ENCODE results near the gene NPHP4. TPM values are rescaled to one million over a fixed set of nuclear protein-coding genes. Genes with fewer than 3 reads are reported as not detected.

NPHP4 gene
- polyA plus RNA-seq, 3 donors = 0.39 to 13.7 (median 1.2) TPM

DNA sequence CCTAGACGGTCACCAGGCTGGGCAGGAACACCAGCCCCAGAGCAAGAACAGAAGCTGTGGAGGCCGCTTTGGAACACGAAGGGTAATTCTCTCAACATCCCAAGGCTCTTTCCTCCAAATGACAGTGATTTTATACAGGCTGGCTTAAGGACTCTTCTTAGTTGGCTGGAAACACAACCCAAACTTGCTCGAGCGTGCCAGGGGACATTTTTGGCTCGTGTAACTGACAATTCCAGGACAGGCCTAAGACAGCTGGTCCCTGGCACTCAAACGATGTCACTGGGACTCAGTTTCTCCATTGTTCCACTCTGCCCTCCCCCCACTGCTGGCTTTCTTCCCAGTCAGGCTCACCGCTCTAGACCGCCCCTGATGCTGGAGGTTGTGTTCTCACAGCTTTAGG, 164.7 kb downstream of the NPHP4 start:
- no peak overlapping the region for H2AFZ ChIP-seq (ENCODE audit: insufficient read depth, low read depth, low read length, poor library complexity, severe bottlenecking)
- 87% methylated on average over 8 of the region's 9 CpGs for WGBS (ENCODE audit: insufficient coverage)
- Mint-ChIP-seq H3K9me3 (peaks cover 0 to 5% (median 1%) of the 10 kb centered on the region in 7 donors), H3K27me3 (ENCODE audit: low read depth in 3 of 3) (peaks cover 2 to 11% (median 7%) of the 10 kb centered on the region in 3 donors), H3K27ac (no peak overlapping the region), H3K36me3 (no peaks in the 10 kb centered on the region), H3K4me3 (no peak overlapping the region), H3K4me1 (no peaks in the 10 kb centered on the region)
- no peak overlapping the region for H3K4me3 ChIP-seq (replicated peaks in 1 of 3; ENCODE audit: low read depth in 2 of 3, low read length in 3 of 3)
- no peak overlapping the region for H3K9ac ChIP-seq (ENCODE audit: insufficient read depth, low read length, poor library complexity, severe bottlenecking)
- TF ChIP-seq, protein P1, sequence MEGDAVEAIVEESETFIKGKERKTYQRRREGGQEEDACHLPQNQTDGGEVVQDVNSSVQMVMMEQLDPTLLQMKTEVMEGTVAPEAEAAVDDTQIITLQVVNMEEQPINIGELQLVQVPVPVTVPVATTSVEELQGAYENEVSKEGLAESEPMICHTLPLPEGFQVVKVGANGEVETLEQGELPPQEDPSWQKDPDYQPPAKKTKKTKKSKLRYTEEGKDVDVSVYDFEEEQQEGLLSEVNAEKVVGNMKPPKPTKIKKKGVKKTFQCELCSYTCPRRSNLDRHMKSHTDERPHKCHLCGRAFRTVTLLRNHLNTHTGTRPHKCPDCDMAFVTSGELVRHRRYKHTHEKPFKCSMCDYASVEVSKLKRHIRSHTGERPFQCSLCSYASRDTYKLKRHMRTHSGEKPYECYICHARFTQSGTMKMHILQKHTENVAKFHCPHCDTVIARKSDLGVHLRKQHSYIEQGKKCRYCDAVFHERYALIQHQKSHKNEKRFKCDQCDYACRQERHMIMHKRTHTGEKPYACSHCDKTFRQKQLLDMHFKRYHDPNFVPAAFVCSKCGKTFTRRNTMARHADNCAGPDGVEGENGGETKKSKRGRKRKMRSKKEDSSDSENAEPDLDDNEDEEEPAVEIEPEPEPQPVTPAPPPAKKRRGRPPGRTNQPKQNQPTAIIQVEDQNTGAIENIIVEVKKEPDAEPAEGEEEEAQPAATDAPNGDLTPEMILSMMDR (IDR thresholded peaks at IDR 0.05) = no peak
- no peaks in the 10 kb centered on the region for H3K4me1 ChIP-seq (ENCODE audit: control insufficient read depth in 1 of 2, insufficient read depth in 2 of 2, low read length in 2 of 2)
- no peaks in the 10 kb centered on the region for H3K27me3 ChIP-seq (ENCODE audit: control insufficient read depth in 2 of 2, insufficient read depth in 2 of 2, low read length in 2 of 2)
- no peaks in the 10 kb centered on the region for H4K20me1 ChIP-seq (ENCODE audit: insufficient read depth, low read length)
- H3K9me3 ChIP-seq (replicated peaks in 1 of 2; ENCODE audit: control insufficient read depth in 1 of 2, insufficient read depth in 1 of 2, low read length in 2 of 2) = no peaks in the 10 kb centered on the region
- intact Hi-C loops (cut with micrococcal nuclease) = no loop called here
- no peak for DNase-seq
- no peak overlapping the region for H3K4me2 ChIP-seq (replicated peaks; ENCODE audit: extremely low read depth, low read length, poor library complexity, severe bottlenecking)
- no peaks in the 10 kb centered on the region for H3K79me2 ChIP-seq (ENCODE audit: insufficient read depth, low read length)
- H3K36me3 ChIP-seq (replicated peaks in 1 of 2; ENCODE audit: control insufficient read depth in 1 of 2, insufficient read depth in 2 of 2, low read length in 2 of 2) = no peaks in the 10 kb centered on the region
- no peak overlapping the region for H3K27ac ChIP-seq (ENCODE audit: low read depth in 1 of 2, low read length in 2 of 2)

DNA sequence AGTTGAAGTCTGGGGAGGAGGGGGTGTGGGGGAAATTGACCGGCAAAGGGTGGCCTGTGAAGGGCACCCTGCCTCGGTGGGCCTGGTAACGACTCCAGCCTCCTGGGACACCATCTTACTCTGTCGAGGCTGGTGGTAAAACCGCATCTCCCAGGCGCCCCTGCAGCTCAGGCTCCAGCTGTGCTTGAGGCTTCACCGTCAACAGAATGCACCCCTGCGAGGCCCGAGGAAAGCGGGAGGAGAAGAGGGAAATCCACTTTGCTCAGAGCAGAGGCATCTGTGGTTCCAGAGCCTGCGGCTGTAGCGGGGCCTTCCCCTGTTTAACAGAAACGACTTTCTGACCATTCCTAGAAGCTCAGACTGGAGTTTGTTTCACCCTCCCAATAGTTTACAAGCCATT, 165.6 kb downstream of the NPHP4 start:
- no peaks in the 10 kb centered on the region for H3K27me3 ChIP-seq (ENCODE audit: control insufficient read depth in 2 of 2, insufficient read depth in 2 of 2, low read length in 2 of 2)
- Mint-ChIP-seq H3K9me3 (peaks cover 0 to 5% (median 1%) of the 10 kb centered on the region in 7 donors), H3K36me3 (no peaks in the 10 kb centered on the region), H3K4me3 (no peak overlapping the region), H3K4me1 (no peaks in the 10 kb centered on the region), H3K27me3 (ENCODE audit: low read depth in 3 of 3) (peaks cover 2 to 11% (median 7%) of the 10 kb centered on the region in 3 donors), H3K27ac (no peak overlapping the region)
- intact Hi-C loops (cut with micrococcal nuclease) = no loop called here
- H3K79me2 ChIP-seq (ENCODE audit: insufficient read depth, low read length) = no peaks in the 10 kb centered on the region
- H3K9me3 ChIP-seq (replicated peaks in 1 of 2; ENCODE audit: control insufficient read depth in 1 of 2, insufficient read depth in 1 of 2, low read length in 2 of 2) = no peaks in the 10 kb centered on the region
- H2AFZ ChIP-seq (ENCODE audit: insufficient read depth, low read depth, low read length, poor library complexity, severe bottlenecking) = no peak overlapping the region
- no peak overlapping the region for H3K27ac ChIP-seq (ENCODE audit: low read depth in 1 of 2, low read length in 2 of 2)
- H3K4me2 ChIP-seq (replicated peaks; ENCODE audit: extremely low read depth, low read length, poor library complexity, severe bottlenecking) = no peak overlapping the region
- H4K20me1 ChIP-seq (ENCODE audit: insufficient read depth, low read length) = no peaks in the 10 kb centered on the region
- H3K4me3 ChIP-seq (replicated peaks in 1 of 3; ENCODE audit: low read depth in 2 of 3, low read length in 3 of 3) = no peak overlapping the region
- WGBS (ENCODE audit: insufficient coverage) = 40% methylated on average over 13 of the region's 13 CpGs
- H3K4me1 ChIP-seq (ENCODE audit: control insufficient read depth in 1 of 2, insufficient read depth in 2 of 2, low read length in 2 of 2) = no peaks in the 10 kb centered on the region
- TF ChIP-seq, protein P1 (IDR thresholded peaks at IDR 0.05) = no peak
- no peak overlapping the region for H3K9ac ChIP-seq (ENCODE audit: insufficient read depth, low read length, poor library complexity, severe bottlenecking)
- no peak for DNase-seq
- H3K36me3 ChIP-seq (replicated peaks in 1 of 2; ENCODE audit: control insufficient read depth in 1 of 2, insufficient read depth in 2 of 2, low read length in 2 of 2) = no peaks in the 10 kb centered on the region
